Mesendoderm (in vitro differentiated cells): ENCODE results near the gene ROBO2.

Source experiments
- DNase-seq: peaks from one replicate; pipeline ENCODE4 v3.0.0; 2013
- H2AK5ac ChIP-seq: 2 replicates; pipeline ENCODE4 v1.6.1; 2013; ENCODE audit warnings: low read length, inconsistent platforms
- H2BK120ac ChIP-seq: 2 replicates; pipeline ENCODE4 v1.6.1; 2013; ENCODE audit warnings: low read depth, mild to moderate bottlenecking, low read length, moderate library complexity, mixed read lengths
- H2BK15ac ChIP-seq: replicated peaks from 2 replicates; pipeline ENCODE4 v1.6.1; 2013; ENCODE audit warnings: low read depth, mild to moderate bottlenecking, moderate library complexity
- H2BK5ac ChIP-seq: 2 replicates; pipeline ENCODE4 v1.6.1; 2013; ENCODE audit warnings: low read length, inconsistent platforms
- H3K18ac ChIP-seq: 2 replicates; pipeline ENCODE4 v1.6.1; 2013; ENCODE audit warnings: mild to moderate bottlenecking, low read length, mixed read lengths
- H3K23ac ChIP-seq: one replicate; pipeline ENCODE4 v1.6.1; 2013; ENCODE audit warnings: low read length
- H3K27ac ChIP-seq: 2 replicates; pipeline ENCODE4 v1.5.1; 2013; ENCODE audit warnings: low read depth, mild to moderate bottlenecking, inconsistent platforms, low read length, moderate library complexity
- H3K27me3 ChIP-seq: 2 replicates; pipeline ENCODE4 v1.6.1; 2013; ENCODE audit warnings: low read length, control low read depth, mild to moderate bottlenecking, inconsistent platforms; ENCODE audit not compliant: insufficient read depth, poor library complexity
- H3K36me3 ChIP-seq: 2 replicates; pipeline ENCODE4 v1.6.1; 2013; ENCODE audit warnings: low read length, inconsistent platforms; ENCODE audit not compliant: control insufficient read depth, insufficient read depth
- H3K4ac ChIP-seq: one replicate; pipeline ENCODE4 v1.6.1; 2013; ENCODE audit warnings: low read depth, mild to moderate bottlenecking, low read length, moderate library complexity
- H3K4me1 ChIP-seq: 2 replicates; pipeline ENCODE4 v1.6.1; 2013; ENCODE audit warnings: low read depth, low read length, inconsistent platforms; ENCODE audit not compliant: control insufficient read depth
- H3K4me2 ChIP-seq: 2 replicates; pipeline ENCODE4 v1.6.1; 2013; ENCODE audit warnings: low read length
- H3K4me3 ChIP-seq: 2 replicates; pipeline ENCODE4 v1.5.1; 2013; ENCODE audit warnings: mild to moderate bottlenecking, low read length
- H3K56ac ChIP-seq: one replicate; pipeline ENCODE4 v1.6.1; 2013; ENCODE audit warnings: low read length
- H3K79me1 ChIP-seq: 2 replicates; pipeline ENCODE4 v1.6.1; 2013; ENCODE audit warnings: low read length, inconsistent platforms
- H3K79me2 ChIP-seq: 2 replicates; pipeline ENCODE4 v1.6.1; 2013; ENCODE audit warnings: mild to moderate bottlenecking, low read length; ENCODE audit not compliant: control insufficient read depth, insufficient read depth
- H3K9ac ChIP-seq: 2 replicates; pipeline ENCODE4 v1.6.1; 2013; ENCODE audit warnings: low read length, inconsistent platforms
- H4K5ac ChIP-seq: one replicate; pipeline ENCODE4 v1.6.1; 2013; ENCODE audit warnings: low read length
- H4K8ac ChIP-seq: one replicate; pipeline ENCODE4 v1.6.1; 2013; ENCODE audit warnings: low read depth, mild to moderate bottlenecking, control low read depth, low read length, moderate library complexity
- WGBS: extraction: QIAGEN DNeasy Blood & Tissue Kit; methylation state at CpG from one replicate; pipeline ENCODE4 v1.1.7; 2013; ENCODE audit warnings: low lambda C conversion rate, missing lambda C conversion rate; ENCODE audit not compliant: insufficient coverage; ENCODE audit errors: extremely low coverage; 5-methylcytosine and 5-hydroxymethylcytosine counted together

Gene ROBO2

GRCh38 chr3:77648664-77649063, 608.8 kb downstream of the ROBO2 start:
- Histone ChIP-seq H2BK15ac (no peak overlapping the region), H3K23ac (no peak overlapping the region), H4K5ac (no peak overlapping the region)

GRCh38 chr3:77652624-77653023, 612.7 kb downstream of the ROBO2 start:
- Histone ChIP-seq H3K9ac (no peak overlapping the region), H2BK15ac (no peak overlapping the region), H3K56ac (no peak overlapping the region), H3K4me1 (no peaks in the 10 kb centered on the region), H2AK5ac (no peak overlapping the region), H3K79me2 (no peaks in the 10 kb centered on the region), H3K4me3 (no peak overlapping the region), H3K18ac (no peak overlapping the region), H3K36me3 (no peaks in the 10 kb centered on the region), H3K23ac (no peak overlapping the region), H2BK5ac (no peak overlapping the region), H4K5ac (no peak overlapping the region), H3K79me1 (no peaks in the 10 kb centered on the region), H4K8ac (no peak overlapping the region), H3K4ac (no peak overlapping the region), H3K27ac (no peak overlapping the region), H3K4me2 (no peak overlapping the region), H3K27me3 (no peaks in the 10 kb centered on the region), H2BK120ac (no peak overlapping the region)
- DNase-seq = no peak

More at GRCh38 chr3:77648664-77649063, 608.8 kb downstream of the ROBO2 start:
- no peak overlapping the region for H3K27ac ChIP-seq
- H3K4me1 ChIP-seq = no peaks in the 10 kb centered on the region
- no peak overlapping the region for H2AK5ac ChIP-seq
- no peak overlapping the region for H3K9ac ChIP-seq
- no peak overlapping the region for H3K4ac ChIP-seq
- no peaks in the 10 kb centered on the region for H3K79me2 ChIP-seq
- H3K79me1 ChIP-seq = no peaks in the 10 kb centered on the region
- no peak overlapping the region for H2BK120ac ChIP-seq
- H2BK5ac ChIP-seq = no peak overlapping the region
- no peak overlapping the region for H4K8ac ChIP-seq
- no peaks in the 10 kb centered on the region for H3K27me3 ChIP-seq
- H3K4me2 ChIP-seq = no peak overlapping the region
- H3K18ac ChIP-seq = no peak overlapping the region
- H3K4me3 ChIP-seq = no peak overlapping the region
- no CpG with 5 or more reads among the region's 4 CpGs for WGBS
- no peaks in the 10 kb centered on the region for H3K36me3 ChIP-seq
- no peak overlapping the region for H3K56ac ChIP-seq
- no peak for DNase-seq

- no peak for DNase-seq
- Histone ChIP-seq H3K27ac (no peak overlapping the region), H3K79me1 (no peaks in the 10 kb centered on the region), H3K36me3 (no peaks in the 10 kb centered on the region), H2BK5ac (no peak overlapping the region), H3K79me2 (no peaks in the 10 kb centered on the region), H2BK15ac (no peak overlapping the region), H2AK5ac (no peak overlapping the region), H4K8ac (no peak overlapping the region), H3K4ac (no peak overlapping the region), H3K23ac (no peak overlapping the region), H3K27me3 (no peaks in the 10 kb centered on the region), H3K56ac (no peak overlapping the region), H2BK120ac (no peak overlapping the region), H4K5ac (no peak overlapping the region), H3K4me1 (no peaks in the 10 kb centered on the region), H3K4me2 (no peak overlapping the region), H3K18ac (no peak overlapping the region), H3K9ac (no peak overlapping the region), H3K4me3 (no peak overlapping the region)
- no CpG with 5 or more reads among the region's 1 CpG for WGBS
These were observed 615.5 kb downstream of the ROBO2 start for GRCh38 chr3:77655396-77655795.

- H3K79me1 ChIP-seq = no peaks in the 10 kb centered on the region
- H3K27me3 ChIP-seq = no peaks in the 10 kb centered on the region
- no peak overlapping the region for H3K4ac ChIP-seq
- H4K5ac ChIP-seq = no peak overlapping the region
- H3K4me2 ChIP-seq = no peak overlapping the region
- no CpG with 5 or more reads among the region's 3 CpGs for WGBS
- no peak overlapping the region for H2AK5ac ChIP-seq
- no peak overlapping the region for H2BK15ac ChIP-seq
- H3K23ac ChIP-seq = no peak overlapping the region
- H3K9ac ChIP-seq = no peak overlapping the region
- no peak overlapping the region for H3K18ac ChIP-seq
- H3K4me1 ChIP-seq = no peaks in the 10 kb centered on the region
- H3K4me3 ChIP-seq = no peak overlapping the region
- DNase-seq = no peak
- no peak overlapping the region for H4K8ac ChIP-seq
- no peak overlapping the region for H3K56ac ChIP-seq
- no peaks in the 10 kb centered on the region for H3K79me2 ChIP-seq
- no peak overlapping the region for H2BK120ac ChIP-seq
- H2BK5ac ChIP-seq = no peak overlapping the region
- no peaks in the 10 kb centered on the region for H3K36me3 ChIP-seq
- no peak overlapping the region for H3K27ac ChIP-seq
These were observed 620.8 kb downstream of the ROBO2 start for GRCh38 chr3:77660718-77661117.

- H3K27ac ChIP-seq = no peak overlapping the region
These were observed 628.0 kb downstream of the ROBO2 start for GRCh38 chr3:77667901-77668300.

GRCh38 chr3:77668376-77668775, 628.5 kb downstream of the ROBO2 start:
- no peaks in the 10 kb centered on the region for H3K79me1 ChIP-seq
- no peak for DNase-seq
- no peak overlapping the region for H3K18ac ChIP-seq
- no peak overlapping the region for H2AK5ac ChIP-seq
- no peak overlapping the region for H3K4ac ChIP-seq
- no peak overlapping the region for H3K4me2 ChIP-seq
- no peaks in the 10 kb centered on the region for H3K27me3 ChIP-seq
- H3K9ac ChIP-seq = no peak overlapping the region
- H3K79me2 ChIP-seq = no peaks in the 10 kb centered on the region
- H4K5ac ChIP-seq = no peak overlapping the region
- no peak overlapping the region for H2BK120ac ChIP-seq
- no peak overlapping the region for H3K56ac ChIP-seq
- no peak overlapping the region for H4K8ac ChIP-seq
- no peak overlapping the region for H2BK5ac ChIP-seq
- H3K4me1 ChIP-seq = no peaks in the 10 kb centered on the region
- no peaks in the 10 kb centered on the region for H3K36me3 ChIP-seq
- WGBS = no CpG with 5 or more reads among the region's 1 CpG
- no peak overlapping the region for H3K23ac ChIP-seq
- H3K27ac ChIP-seq = no peak overlapping the region
- no peak overlapping the region for H3K4me3 ChIP-seq
- H2BK15ac ChIP-seq = no peak overlapping the region

More at GRCh38 chr3:77667901-77668300, 628.0 kb downstream of the ROBO2 start:
- Histone ChIP-seq H2AK5ac (no peak overlapping the region), H4K8ac (no peak overlapping the region), H2BK5ac (no peak overlapping the region), H4K5ac (no peak overlapping the region), H3K4me2 (no peak overlapping the region), H3K4me3 (no peak overlapping the region), H3K36me3 (no peaks in the 10 kb centered on the region), H3K23ac (no peak overlapping the region), H3K4ac (no peak overlapping the region), H3K27me3 (no peaks in the 10 kb centered on the region), H2BK120ac (no peak overlapping the region), H3K9ac (no peak overlapping the region), H3K4me1 (no peaks in the 10 kb centered on the region), H3K56ac (no peak overlapping the region), H2BK15ac (no peak overlapping the region), H3K18ac (no peak overlapping the region), H3K79me1 (no peaks in the 10 kb centered on the region), H3K79me2 (no peaks in the 10 kb centered on the region)
- DNase-seq = no peak
- no CpG with 5 or more reads among the region's 1 CpG for WGBS
